Testis (tissue), 3 donors: ENCODE measurements around the gene TMEM30B. TPM values are rescaled to one million over a fixed set of nuclear protein-coding genes. Genes with fewer than 3 reads are reported as not detected.
A peak's percentile ranks its signal among the peaks of the same experiment; 100 is the strongest.

Source experiments
- DNase-seq: peaks from one replicate; pipeline ENCODE4 v3.0.0-alpha.2; 2019
- H3K27ac ChIP-seq, 2 donors: fragments of 200-600 bp; sonication (generic); one replicate each; pipeline ENCODE4 v1.5.1; 2019
- H3K27me3 ChIP-seq: fragments of 200-600 bp; sonication (generic); one replicate; pipeline ENCODE4 v1.5.1; 2019
- H3K36me3 ChIP-seq: fragments of 200-600 bp; sonication (generic); one replicate; pipeline ENCODE4 v1.5.1; 2017; ENCODE audit warnings: low read depth; ENCODE audit errors: missing control alignments
- H3K4me1 ChIP-seq: fragments of 200-600 bp; sonication (generic); one replicate; pipeline ENCODE4 v1.5.1; 2019
- H3K4me3 ChIP-seq, 2 donors: fragments of 200-600 bp; sonication (generic); one replicate each; pipeline ENCODE4 v1.5.1; 2017 to 2019
- H3K9me3 ChIP-seq: fragments of 200-600 bp; sonication (generic); one replicate; pipeline ENCODE4 v1.5.1; 2017
- POLR2A ChIP-seq: fragments of 450-650 bp; IDR thresholded peaks from one replicate; pipeline ENCODE4 v1.6.1; 2017; ENCODE audit warnings: antibody characterized with exemption, mild to moderate bottlenecking, moderate library complexity
- WGBS, 2 donors: methylation state at CpG; one replicate each; pipeline ENCODE4 v1.1.5; 2018; 5-methylcytosine and 5-hydroxymethylcytosine counted together
- intact Hi-C: fragments of 100-400 bp; cut with DNase I; formaldehyde crosslinking; loops from one replicate; pipeline ENCODE4 v1.15.1; 2023; ENCODE audit warnings: low total_unique reads
- polyA plus RNA-seq: library from polyadenylated mRNA; stranded (reverse); fragments of 350-450 nt; fragmentation: Illumina TruSeq; extraction: RNeasy Lipid Tissue Mini Kit (QIAGEN cat#74804); gene quantifications from one replicate; pipeline ENCODE4 v1.2.3, GENCODE V29; 2014; ENCODE audit warnings: low read depth, low replicate concordance; ENCODE audit not compliant: insufficient read depth
- total RNA-seq, 2 donors: library from RNA; depleted of rRNA; stranded (reverse); fragments of >200 nt; gene quantifications; one replicate each; pipeline ENCODE4 v1.2.3, GENCODE V29; 2016
- TF ChIP-seq, protein P1 (sequence below), 3 experiments: fragments of 450-650 bp in 2 of 3; fragments of 200-600 bp in 1 of 3; sonication (generic) in 1 of 3; IDR thresholded peaks; one replicate each; pipeline ENCODE4 v1.5.1; 2016 to 2019; ENCODE audit warnings: antibody characterized with exemption in 3 of 3, mild to moderate bottlenecking in 2 of 3, moderate library complexity in 1 of 3

TMEM30B gene
- total and polyA plus RNA-seq, 3 donors from 2014 or later = 5.9 to 11.4 (median 8.9) TPM

DNA sequence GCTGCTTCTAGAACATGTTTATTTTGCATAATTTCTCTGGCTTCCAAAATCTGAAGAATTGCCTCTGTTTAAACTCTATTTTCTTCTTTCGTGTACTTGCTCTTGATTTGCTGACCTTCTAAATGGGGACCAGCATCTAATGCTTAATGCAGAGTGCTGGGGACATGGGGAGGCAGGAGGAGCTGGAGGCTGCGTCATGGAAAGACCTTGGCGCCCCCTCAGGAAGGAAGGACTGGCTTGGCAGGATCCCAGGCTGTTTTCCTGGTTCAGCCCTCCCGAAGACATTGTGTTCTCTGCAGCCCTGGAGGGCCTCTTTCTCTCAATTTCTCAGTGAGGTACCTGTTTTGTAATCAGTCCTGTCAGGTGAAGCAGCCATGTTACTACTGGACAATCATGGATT, 45.7 kb upstream of the TMEM30B start:
- Histone ChIP-seq H3K36me3 (no peaks in the 10 kb centered on the region), H3K4me3 (no peak overlapping the region), H3K4me1 (peaks cover 16% of the 10 kb centered on the region), H3K27me3 (no peaks in the 10 kb centered on the region), H3K9me3 (no peaks in the 10 kb centered on the region), H3K27ac (peak overlapping the region; percentile 9 to 71)
- WGBS, 2 donors = 21 to 50% methylated on average over 4 of the region's 4 CpGs
- intact Hi-C loops = loop anchor here (10.0 kb wide), 1 partner anchor 108 kb away; no protein-coding TSS in a partner anchor
- DNase-seq = peak; percentile 87
- TF ChIP-seq, protein P1, sequence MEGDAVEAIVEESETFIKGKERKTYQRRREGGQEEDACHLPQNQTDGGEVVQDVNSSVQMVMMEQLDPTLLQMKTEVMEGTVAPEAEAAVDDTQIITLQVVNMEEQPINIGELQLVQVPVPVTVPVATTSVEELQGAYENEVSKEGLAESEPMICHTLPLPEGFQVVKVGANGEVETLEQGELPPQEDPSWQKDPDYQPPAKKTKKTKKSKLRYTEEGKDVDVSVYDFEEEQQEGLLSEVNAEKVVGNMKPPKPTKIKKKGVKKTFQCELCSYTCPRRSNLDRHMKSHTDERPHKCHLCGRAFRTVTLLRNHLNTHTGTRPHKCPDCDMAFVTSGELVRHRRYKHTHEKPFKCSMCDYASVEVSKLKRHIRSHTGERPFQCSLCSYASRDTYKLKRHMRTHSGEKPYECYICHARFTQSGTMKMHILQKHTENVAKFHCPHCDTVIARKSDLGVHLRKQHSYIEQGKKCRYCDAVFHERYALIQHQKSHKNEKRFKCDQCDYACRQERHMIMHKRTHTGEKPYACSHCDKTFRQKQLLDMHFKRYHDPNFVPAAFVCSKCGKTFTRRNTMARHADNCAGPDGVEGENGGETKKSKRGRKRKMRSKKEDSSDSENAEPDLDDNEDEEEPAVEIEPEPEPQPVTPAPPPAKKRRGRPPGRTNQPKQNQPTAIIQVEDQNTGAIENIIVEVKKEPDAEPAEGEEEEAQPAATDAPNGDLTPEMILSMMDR (IDR thresholded peaks at IDR 0.05) = no peak
- TF ChIP-seq POLR2A = no peak

DNA sequence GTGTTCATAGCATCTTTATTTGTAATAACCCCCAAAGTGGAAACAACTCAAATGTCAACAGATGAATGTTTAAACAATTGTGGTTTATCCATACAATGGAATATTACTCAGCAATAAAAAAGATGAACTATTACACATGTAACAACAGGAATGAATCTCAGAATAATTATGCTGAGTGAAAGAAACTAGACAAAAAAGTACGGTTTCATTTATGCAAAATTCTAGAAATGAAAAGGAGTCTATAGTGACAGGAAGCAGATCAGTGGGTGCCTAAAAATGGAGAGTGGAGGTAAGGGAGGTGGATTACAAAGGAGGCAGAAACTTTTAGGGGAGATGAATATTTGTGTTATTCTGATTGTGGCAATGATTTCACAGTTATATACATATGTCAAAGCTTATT, 45.0 kb upstream of the TMEM30B start:
- 93 to 95% methylated on average over 1 of the region's 1 CpG for whole genome bisulfite sequencing, 2 donors
- Histone ChIP-seq H3K27ac (peak overlapping the region in 1 of 2 donors; percentile 71), H3K36me3 (no peaks in the 10 kb centered on the region), H3K9me3 (no peaks in the 10 kb centered on the region), H3K4me1 (peaks cover 16% of the 10 kb centered on the region), H3K27me3 (no peaks in the 10 kb centered on the region), H3K4me3 (no peak overlapping the region)
- intact Hi-C loops = loop anchor here (10.0 kb wide), 1 partner anchor 109 kb away; no protein-coding TSS in a partner anchor
- DNase-seq = no peak
- no peak for TF ChIP-seq POLR2A
- TF ChIP-seq, protein P1 (IDR thresholded peaks at IDR 0.05) = no peak

DNA sequence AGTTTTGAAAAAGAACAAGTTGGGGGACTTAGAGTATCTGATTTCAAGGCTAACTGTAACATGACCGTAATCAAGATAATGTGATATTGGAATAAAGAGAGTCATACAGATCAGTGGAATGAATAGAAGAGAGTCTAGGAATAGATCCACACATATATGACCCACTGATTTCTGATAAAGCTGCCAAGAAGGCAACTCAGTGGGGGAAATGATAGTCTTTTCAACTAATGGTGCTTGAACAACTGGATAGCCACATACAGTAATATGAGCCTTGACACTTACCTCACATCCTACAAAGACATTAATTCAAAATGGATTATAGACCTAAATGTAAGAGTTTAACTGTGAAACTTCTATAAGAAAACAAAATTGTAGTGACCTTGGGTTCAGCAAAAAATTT, 44.0 kb upstream of the TMEM30B start:
- intact Hi-C loops = loop anchor here (10.0 kb wide), 1 partner anchor 110 kb away; no protein-coding TSS in a partner anchor
- Histone ChIP-seq H3K27me3 (no peaks in the 10 kb centered on the region), H3K4me3 (no peak overlapping the region), H3K4me1 (peaks cover 12% of the 10 kb centered on the region), H3K36me3 (no peaks in the 10 kb centered on the region), H3K27ac (no peak overlapping the region), H3K9me3 (no peaks in the 10 kb centered on the region)
- no peak for DNase-seq
- TF ChIP-seq, protein P1 (IDR thresholded peaks at IDR 0.05) = no peak
- TF ChIP-seq POLR2A = no peak
- 77 to 79% methylated on average over 1 of the region's 1 CpG for WGBS, 2 donors

GRCh38 chr14:61323970-61324369, 42.8 kb upstream of the TMEM30B start:
- no peaks in the 10 kb centered on the region for H3K27me3 ChIP-seq
- H3K36me3 ChIP-seq = no peaks in the 10 kb centered on the region
- H3K4me3 ChIP-seq = no peak overlapping the region
- DNase-seq = no peak
- no peaks in the 10 kb centered on the region for H3K9me3 ChIP-seq
- H3K27ac ChIP-seq = no peak overlapping the region
- 75 to 79% methylated on average over 6 of the region's 6 CpGs for WGBS, 2 donors
- peaks cover 11% of the 10 kb centered on the region for H3K4me1 ChIP-seq
- intact Hi-C loops = loop anchor here (10.0 kb wide), 1 partner anchor 111 kb away; no protein-coding TSS in a partner anchor
- TF ChIP-seq, protein P1 (IDR thresholded peaks at IDR 0.05) = no peak
- no peak for TF ChIP-seq POLR2A

DNA sequence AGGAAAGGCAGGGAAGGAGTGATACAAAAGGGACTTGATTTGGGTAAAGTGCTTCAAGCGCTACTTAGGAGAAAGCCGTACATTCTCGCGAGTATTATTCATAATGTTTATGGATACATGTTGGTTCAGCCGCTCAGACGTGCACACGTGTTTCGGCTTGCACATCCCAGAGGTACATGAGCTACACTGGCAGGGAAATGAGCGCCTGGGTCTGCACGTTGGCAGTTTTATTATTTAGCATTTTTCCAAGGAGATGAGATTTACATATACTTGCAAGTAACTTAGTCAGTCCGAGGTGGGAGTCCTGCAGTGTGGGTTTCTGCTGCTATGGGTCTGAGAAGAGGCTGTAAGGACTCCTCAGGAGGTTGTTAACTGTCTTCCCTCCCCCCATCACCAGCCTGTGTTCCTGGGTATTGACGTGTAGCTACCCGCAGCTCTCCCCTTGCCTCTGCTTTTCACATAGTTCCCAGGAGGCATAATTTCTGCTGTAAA, 41.7 kb upstream of the TMEM30B start:
- intact Hi-C loops = loop anchor here (10.0 kb wide), 1 partner anchor 112 kb away; no protein-coding TSS in a partner anchor
- no peak for DNase-seq
- WGBS, 2 donors = 16 to 29% methylated on average over 13 of the region's 13 CpGs
- TF ChIP-seq POLR2A = no peak
- TF ChIP-seq, protein P1 (IDR thresholded peaks at IDR 0.05) = no peak
- Histone ChIP-seq H3K4me1 (peaks cover 11% of the 10 kb centered on the region), H3K4me3 (peak overlapping the region; percentile 65), H3K27me3 (no peaks in the 10 kb centered on the region), H3K36me3 (no peaks in the 10 kb centered on the region), H3K27ac (peak overlapping the region in 1 of 2 donors; percentile 13), H3K9me3 (no peaks in the 10 kb centered on the region)
